Forelimb muscle (tissue), 1 donor: ENCODE results near the gene IL27RA. TPM values are rescaled to one million over a fixed set of nuclear protein-coding genes. Genes with fewer than 3 reads are reported as not detected.

Experiments
- DNase-seq: peaks from one replicate; pipeline ENCODE4 v3.0.0-alpha.2; 2013; ENCODE audit warnings: low read depth
- polyA plus RNA-seq: library from polyadenylated mRNA; unstranded; fragments of 120-200 nt; gene quantifications from one replicate; pipeline ENCODE4 v1.2.1, GENCODE V29; 2013; ENCODE audit not compliant: insufficient read length

The IL27RA gene
- polyA plus RNA-seq, 1 donor = 3.0 TPM

DNA sequence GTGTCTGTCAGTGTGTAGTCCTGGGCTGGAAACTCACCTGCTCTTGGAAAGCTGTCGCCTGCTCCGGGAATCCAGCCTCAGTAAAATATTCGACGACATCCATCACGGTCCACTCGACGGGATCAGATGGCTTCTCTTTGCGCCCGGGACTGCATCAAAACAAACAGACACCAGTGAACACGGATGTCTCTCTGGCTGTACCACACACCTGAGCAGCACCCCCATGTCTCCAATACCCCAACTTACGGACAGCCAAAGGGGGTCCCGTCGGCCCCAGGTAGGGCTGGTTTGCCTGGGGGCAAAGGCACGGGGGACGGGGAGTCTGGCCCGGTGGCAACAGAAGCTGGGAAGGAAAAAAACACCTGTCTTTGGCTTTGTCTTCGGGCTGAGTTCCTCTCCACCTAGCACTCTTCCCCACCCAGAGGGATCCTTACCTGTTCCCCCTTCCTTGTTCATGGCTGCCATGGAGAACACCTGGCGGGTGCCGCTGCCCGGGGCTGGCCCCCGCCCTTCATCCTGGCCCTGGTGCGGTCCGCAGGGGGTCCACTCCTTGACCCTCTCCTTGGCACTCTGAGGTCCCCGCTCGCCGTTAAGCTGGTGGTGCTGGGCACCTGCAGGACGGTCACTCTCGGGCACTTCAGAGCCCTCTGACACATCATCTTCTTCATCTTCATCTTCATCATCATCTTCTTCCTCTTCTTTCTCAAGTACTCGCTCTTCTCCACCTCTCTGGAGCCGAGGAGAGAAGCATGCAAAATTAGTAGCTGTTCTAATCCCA, 57.3 kb downstream of the IL27RA start:
- no peak for DNase-seq

DNA sequence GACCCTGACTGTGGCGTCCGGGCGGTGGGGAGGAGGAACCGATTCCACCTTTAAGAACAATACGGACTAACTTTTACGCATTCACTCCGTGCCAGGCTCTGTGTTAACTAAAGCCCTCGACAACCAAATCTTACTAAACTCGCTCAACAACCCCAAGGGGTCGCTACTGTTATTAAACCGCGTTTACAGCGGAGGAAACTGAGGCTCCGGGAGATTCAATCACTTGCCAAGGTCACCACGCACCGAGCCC, 57.8 kb downstream of the IL27RA start:
- no peak for DNase-seq

DNA sequence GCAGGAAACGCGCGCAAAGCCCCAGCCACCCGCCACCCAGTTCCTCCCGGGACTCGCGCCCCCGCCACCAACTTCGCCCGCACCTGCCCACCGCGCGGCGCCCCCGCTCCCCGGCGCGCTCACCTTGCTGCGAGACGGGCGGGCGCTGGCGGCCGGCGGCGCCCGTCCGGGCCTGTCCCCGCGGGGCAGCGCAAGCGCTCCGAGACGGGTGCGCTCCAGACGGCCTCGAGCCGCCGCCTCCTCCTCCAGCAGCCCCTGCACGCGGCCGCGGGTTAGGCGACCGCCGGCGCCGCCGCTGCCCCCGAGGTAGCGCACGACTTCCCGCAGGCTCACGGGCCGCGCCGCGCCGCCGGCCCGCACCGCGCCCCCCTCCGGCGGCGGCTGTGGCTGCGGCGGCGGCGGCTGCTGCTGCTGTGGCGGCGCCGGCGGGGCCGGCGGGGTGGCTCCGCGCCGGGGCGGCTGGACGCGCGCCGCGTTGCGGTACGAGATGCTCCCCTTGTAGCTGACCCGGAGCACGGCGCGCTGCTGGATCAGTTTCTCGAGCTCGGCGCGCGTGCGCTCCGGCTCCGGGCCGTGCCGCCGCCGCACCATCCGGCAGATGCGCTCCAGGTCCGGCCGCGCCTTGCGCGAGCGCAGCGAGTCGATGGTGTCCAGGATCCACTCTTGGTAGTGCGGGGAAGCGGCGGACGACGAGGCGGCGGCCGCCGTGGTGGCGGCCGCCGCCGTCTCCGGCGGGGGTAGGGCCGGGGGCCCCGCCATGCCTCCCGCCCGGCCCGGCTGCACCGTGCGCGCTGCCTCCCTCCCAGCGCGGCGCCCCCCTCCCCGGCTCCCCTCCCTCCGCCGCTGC, 58.3 kb downstream of the IL27RA start:
- DNase-seq = no peak

- no peak for DNase-seq
Observed at GRCh38 chr19:14090509-14091080, 59.0 kb downstream of the IL27RA start, which contains the start of gene SAMD1. TSS of gene SAMD1 (minus strand) at chr19:14090751.

GRCh38 chr19:14091081-14091812, 59.7 kb downstream of the IL27RA start:
- DNase-seq = no peak

- no peak for DNase-seq
Observed at GRCh38 chr19:14091813-14092462, 60.4 kb downstream of the IL27RA start.

DNA sequence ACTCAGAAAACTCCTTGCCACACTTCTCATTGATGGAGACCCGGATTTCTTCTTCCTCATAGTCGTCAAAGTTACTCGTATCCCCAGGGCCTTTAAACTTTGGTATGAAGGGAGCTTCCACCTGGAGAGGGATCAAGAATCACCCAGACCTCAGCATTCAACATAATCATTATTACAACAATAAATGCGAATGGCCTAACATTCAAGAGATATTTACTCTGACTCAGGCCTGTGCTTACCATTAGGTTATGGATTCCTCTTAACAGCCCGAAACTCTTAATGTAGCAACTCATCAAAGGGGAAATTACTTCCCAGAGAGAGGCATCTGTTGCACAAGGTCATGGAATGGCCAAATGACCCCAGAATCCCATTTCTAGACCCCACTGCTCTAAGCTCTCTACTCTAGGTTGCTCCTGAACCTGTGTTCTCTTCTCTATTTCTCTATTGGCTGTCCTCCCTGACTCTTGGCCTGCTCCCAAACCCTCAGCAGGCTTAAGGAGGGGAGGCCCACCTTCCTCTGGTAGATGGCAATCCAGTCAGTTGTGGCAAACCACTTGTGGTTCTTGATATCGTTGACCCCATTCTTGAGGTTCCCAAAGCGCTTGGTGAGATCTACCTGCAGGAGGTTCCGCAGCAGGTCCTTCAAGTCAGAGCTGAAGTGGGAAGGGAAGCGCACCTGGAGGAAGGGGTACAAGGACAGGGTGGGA, 61.7 kb downstream of the IL27RA start:
- DNase-seq = no peak

DNA sequence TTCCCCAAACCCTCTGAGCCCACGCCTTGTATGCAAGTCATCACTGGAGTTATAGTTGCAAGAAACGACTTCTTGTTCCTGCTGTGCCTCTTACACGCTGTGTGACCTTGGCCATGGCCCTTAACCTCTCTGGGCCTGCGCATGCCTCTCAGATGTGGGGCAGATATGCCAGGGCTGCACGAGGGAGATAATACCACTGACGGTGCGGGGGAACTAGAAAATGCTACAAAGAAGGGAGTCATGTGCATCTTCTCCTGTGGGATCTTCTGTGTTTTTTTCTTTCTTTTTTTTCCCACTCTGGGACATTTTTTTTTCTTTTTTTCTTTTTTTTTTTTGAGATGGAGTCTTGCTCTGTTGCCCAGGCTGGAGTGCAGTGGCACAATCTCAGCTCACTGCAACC, 63.3 kb downstream of the IL27RA start:
- no peak for DNase-seq

DNA sequence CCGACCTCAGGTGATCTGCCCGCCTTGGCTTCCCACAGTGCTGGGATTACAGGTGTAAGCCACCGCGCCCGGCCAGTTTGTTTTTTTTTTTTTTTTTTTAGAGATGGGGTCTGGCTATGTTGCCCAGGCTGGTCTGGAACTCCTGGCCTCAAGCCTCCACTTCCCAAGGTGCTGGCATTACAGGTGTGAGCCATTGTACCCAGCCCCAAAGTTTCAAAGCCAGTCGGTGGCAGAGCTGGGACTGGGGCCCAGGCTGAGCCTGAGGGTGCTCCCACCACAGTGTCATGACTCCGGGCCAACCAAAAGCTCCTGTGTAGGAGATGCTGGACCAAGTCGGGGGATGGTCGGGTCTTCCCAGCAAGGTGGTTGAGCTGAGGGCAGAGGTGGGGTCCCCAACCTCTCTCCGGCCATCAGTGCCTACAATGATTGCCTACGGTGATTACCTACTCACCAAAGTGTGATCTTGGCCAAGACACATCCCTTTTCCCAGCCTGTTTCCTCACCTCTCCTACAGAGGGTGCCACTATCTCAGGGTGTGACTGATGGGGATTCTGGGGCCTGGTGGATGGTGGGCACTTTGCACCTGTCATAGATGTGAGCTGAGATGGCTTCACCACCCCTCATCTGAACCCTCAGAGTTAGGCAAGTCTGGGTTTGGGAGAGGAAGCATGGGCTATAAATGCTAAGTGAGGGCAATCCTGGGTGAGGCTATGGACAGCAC, 64.9 kb downstream of the IL27RA start:
- DNase-seq = no peak

DNA sequence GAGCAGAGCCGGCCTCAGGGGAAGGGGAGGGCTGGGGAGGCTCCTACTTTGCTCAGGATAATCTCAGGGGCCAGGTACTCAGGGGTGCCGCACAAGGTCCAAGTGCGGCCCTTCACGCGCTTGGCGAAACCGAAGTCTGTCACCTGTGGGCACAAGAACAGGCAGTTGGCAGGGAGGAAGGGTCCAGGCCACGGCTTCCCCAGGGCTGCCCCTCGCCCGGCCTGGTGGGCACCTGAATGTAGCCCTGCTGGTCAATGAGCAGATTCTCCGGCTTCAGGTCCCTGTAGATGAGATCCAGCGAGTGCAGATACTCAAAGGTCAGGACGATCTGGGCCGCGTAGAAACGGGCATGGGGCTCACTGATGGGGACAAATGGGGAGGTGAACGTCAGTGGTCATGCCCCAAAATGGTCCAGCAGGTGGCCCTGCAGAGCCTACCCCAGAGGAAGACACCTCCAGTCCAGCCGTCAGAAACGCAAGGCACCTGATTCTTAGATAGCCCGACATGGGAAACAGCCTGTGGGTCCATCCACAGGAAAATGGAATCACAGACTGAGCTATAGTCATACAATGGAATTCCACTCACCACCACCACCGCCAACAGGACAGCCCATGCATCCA, 66.1 kb downstream of the IL27RA start:
- no peak for DNase-seq

DNA sequence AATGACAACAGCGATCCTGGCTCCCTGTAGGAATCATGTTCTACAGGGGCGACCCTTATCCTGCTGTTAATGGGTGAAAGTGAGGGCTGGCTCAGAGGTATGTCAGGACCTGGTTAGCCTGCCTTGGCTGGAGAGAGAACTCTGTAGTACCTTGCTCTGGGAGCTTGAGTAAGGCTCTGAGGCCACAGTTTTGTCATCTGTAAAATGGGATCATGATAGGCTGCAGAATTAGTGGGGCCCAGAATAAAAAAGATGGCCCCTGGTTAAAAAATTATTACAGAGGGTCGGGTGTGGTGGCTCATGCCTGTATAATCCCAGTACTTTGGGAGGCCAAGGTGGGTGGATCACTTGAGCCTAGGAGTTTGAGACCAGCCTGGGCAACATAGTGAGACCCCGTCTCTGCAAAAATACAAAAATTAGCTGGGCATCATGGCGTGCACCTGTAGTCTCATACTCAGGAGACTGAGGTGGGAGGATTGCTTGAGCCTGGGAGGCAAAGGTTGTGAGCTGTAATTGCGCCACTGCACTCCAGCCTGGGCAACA, 69.5 kb downstream of the IL27RA start:
- DNase-seq = no peak

DNA sequence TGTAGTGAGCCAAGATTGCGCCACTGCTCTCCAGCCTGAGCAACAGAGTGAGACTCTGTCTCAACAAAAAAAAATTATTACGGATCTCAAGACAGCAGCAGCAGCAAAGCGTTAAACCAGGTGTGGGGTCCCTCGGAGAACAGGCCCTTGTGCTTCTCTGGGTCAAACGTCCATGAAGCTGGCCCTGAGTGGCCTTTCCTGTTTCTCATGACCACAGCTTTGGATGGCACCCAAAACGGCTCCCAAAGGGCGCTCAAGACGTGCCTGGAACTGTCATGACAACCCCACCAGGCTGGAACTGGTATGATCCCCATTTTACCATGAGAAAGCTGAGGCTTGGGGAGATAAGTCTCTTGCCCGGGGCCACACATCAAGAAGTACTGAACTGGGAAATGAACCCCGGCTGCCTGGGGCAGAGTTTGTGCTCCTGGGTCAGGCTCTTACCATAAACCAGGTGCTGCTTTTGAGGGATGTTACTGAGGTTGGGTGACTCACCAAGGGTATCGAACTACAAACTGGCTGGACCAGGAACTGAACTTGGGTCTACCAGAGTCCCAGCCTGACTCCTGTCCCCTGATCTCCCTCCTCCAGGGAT, 70.6 kb downstream of the IL27RA start:
- no peak for DNase-seq

DNA sequence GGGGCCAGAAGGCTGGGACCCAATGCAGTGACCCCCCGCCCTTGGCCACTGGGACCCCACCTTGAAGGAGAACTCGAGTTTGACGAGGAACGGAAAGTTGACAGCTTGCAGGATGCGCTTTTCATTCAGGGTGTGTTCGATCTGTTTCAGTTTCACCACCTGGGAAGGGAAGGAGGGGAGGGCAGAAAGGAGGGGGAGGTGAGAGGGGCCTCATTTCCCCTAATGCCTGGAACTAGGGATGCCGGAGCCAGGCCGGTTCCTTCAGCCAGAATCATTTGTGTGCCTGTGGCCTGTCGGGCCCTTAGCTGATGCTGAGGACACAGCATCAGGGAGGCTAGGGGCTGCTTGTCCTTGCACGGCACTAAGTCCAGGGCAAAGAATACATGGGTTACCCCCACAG, 71.2 kb downstream of the IL27RA start:
- DNase-seq = no peak

Other genes with a start within 250 kb of the IL27RA start
- 2.9 TPM for gene ZSWIM4, start 236.3 kb upstream of the IL27RA start, polyA plus RNA-seq
- 2.0 TPM for gene NANOS3, start 154.6 kb upstream of the IL27RA start, polyA plus RNA-seq
- gene BRME1, start 125.6 kb upstream of the IL27RA start, polyA plus RNA-seq = 3.0 TPM
- 13.2 TPM for gene CC2D1A, start 125.6 kb upstream of the IL27RA start, polyA plus RNA-seq
- 0.75 TPM for gene PODNL1, start 93.3 kb upstream of the IL27RA start, polyA plus RNA-seq
- 20.9 TPM for gene DCAF15, start 79.3 kb upstream of the IL27RA start, polyA plus RNA-seq
- gene RFX1, start 25.4 kb upstream of the IL27RA start, polyA plus RNA-seq = 5.8 TPM
- not detected for gene RLN3, start 3.6 kb upstream of the IL27RA start, polyA plus RNA-seq
- 0.28 TPM for gene PALM3, start 30.3 kb downstream of the IL27RA start, polyA plus RNA-seq
- 0.65 TPM for gene MISP3, start 41.0 kb downstream of the IL27RA start, polyA plus RNA-seq
- not detected for gene C19orf67, start 54.0 kb downstream of the IL27RA start, polyA plus RNA-seq
- 45.6 TPM for gene SAMD1, start 59.0 kb downstream of the IL27RA start, polyA plus RNA-seq
- 501 TPM for gene PRKACA, start 86.0 kb downstream of the IL27RA start, polyA plus RNA-seq
- 6.7 TPM for gene ASF1B, start 104.8 kb downstream of the IL27RA start, polyA plus RNA-seq
- gene ADGRL1, start 174.4 kb downstream of the IL27RA start, polyA plus RNA-seq = 14.6 TPM